Measurements from ENCODE around the gene ABI2. TPM values are rescaled to one million over a fixed set of nuclear protein-coding genes. Genes with fewer than 3 reads are reported as not detected.

Gene ABI2
- total RNA-seq, 1 experiment from 2014 or later: 72.2 TPM

GRCh38 chr2:203470371-203470770 lies 142.2 kb downstream of the ABI2 start:
- Histone ChIP-seq H3K27ac (ENCODE audit: low read length) (no peak overlapping the region), H3K9me3 (ENCODE audit: control insufficient read depth, insufficient read depth, low read depth, low read length) (no peaks in the 10 kb centered on the region), H3K27me3 (ENCODE audit: control insufficient read depth, insufficient read depth, low read length) (no peaks in the 10 kb centered on the region), H3K4me1 (ENCODE audit: control insufficient read depth, insufficient read depth, low read length) (no peaks in the 10 kb centered on the region), H3K36me3 (ENCODE audit: control insufficient read depth, insufficient read depth, low read length) (no peaks in the 10 kb centered on the region), H3K4me3 (ENCODE audit: low read depth in 2 of 2, low read length in 2 of 2) (no peak overlapping the region)
- intact Hi-C loops (cut with micrococcal nuclease; ENCODE audit: unreplicated experiment): no loop called here
- DNase-seq (ENCODE audit: low read depth, low spot score) (no peak), ATAC-seq (no peak)
- in situ Hi-C loops (cut with HindIII; ENCODE audit: low pct_unique_long_range_greater_than_20kb, low sequenced_read_pairs): no loop called here
- no TSS peak for BruUV-seq (replicated peaks)
- CTCF ChIA-PET: no interaction called here
- no peak for TF ChIP-seq POLR2AphosphoS5 (IDR thresholded peaks at IDR 0.05; ENCODE audit: low read depth, low read length)
- POLR2A ChIA-PET: no interaction called here

- H3K36me3 ChIP-seq (ENCODE audit: control insufficient read depth, insufficient read depth, low read length): no peaks in the 10 kb centered on the region
- no peak for ATAC-seq
- H3K4me1 ChIP-seq (ENCODE audit: control insufficient read depth, insufficient read depth, low read length): no peaks in the 10 kb centered on the region
- H3K27ac ChIP-seq (ENCODE audit: low read length): no peak overlapping the region
- no peak for DNase-seq (ENCODE audit: low read depth, low spot score)
- BruUV-seq (replicated peaks): no TSS peak
- TF ChIP-seq CTCF (IDR thresholded peaks at IDR 0.05) (no peak), POLR2AphosphoS5 (IDR thresholded peaks at IDR 0.05; ENCODE audit: low read depth, low read length) (no peak), TCF7L2 (IDR thresholded peaks at IDR 0.05; ENCODE audit: low read depth, low read length) (no peak), SIN3A (IDR thresholded peaks at IDR 0.05; ENCODE audit: borderline replicate concordance, insufficient read depth, low read depth, low read length) (no peak), REST (IDR thresholded peaks at IDR 0.05; ENCODE audit: insufficient read depth in 1 of 2, low read depth in 2 of 2, low read length in 1 of 2) (no peak)
- in situ Hi-C loops (cut with HindIII; ENCODE audit: low pct_unique_long_range_greater_than_20kb, low sequenced_read_pairs): no loop called here
- H3K4me3 ChIP-seq (ENCODE audit: low read depth in 2 of 2, low read length in 2 of 2): no peak overlapping the region
- no peaks in the 10 kb centered on the region for H3K9me3 ChIP-seq (ENCODE audit: control insufficient read depth, insufficient read depth, low read depth, low read length)
- CTCF ChIA-PET: no interaction called here
- intact Hi-C loops (cut with micrococcal nuclease; ENCODE audit: unreplicated experiment): no loop called here
- no peaks in the 10 kb centered on the region for H3K27me3 ChIP-seq (ENCODE audit: control insufficient read depth, insufficient read depth, low read length)
- POLR2A ChIA-PET: no interaction called here
These were observed 143.1 kb downstream of the ABI2 start for GRCh38 chr2:203471323-203471722.

GRCh38 chr2:203476881-203477280 lies 148.7 kb downstream of the ABI2 start:
- Histone ChIP-seq H3K4me1 (ENCODE audit: control insufficient read depth, insufficient read depth, low read length) (no peaks in the 10 kb centered on the region), H3K27me3 (ENCODE audit: control insufficient read depth, insufficient read depth, low read length) (no peaks in the 10 kb centered on the region), H3K9me3 (ENCODE audit: control insufficient read depth, insufficient read depth, low read depth, low read length) (no peaks in the 10 kb centered on the region), H3K27ac (ENCODE audit: low read length) (no peak overlapping the region), H3K36me3 (ENCODE audit: control insufficient read depth, insufficient read depth, low read length) (no peaks in the 10 kb centered on the region), H3K4me3 (ENCODE audit: low read depth in 2 of 2, low read length in 2 of 2) (no peak overlapping the region)
- ATAC-seq (no peak), DNase-seq (ENCODE audit: low read depth, low spot score) (no peak)
- in situ Hi-C loops (cut with HindIII; ENCODE audit: low pct_unique_long_range_greater_than_20kb, low sequenced_read_pairs): no loop called here
- intact Hi-C loops (cut with micrococcal nuclease; ENCODE audit: unreplicated experiment): no loop called here
- TF ChIP-seq TCF7L2 (IDR thresholded peaks at IDR 0.05; ENCODE audit: low read depth, low read length) (no peak), REST (IDR thresholded peaks at IDR 0.05; ENCODE audit: insufficient read depth in 1 of 2, low read depth in 2 of 2, low read length in 1 of 2) (no peak), CTCF (IDR thresholded peaks at IDR 0.05) (no peak), POLR2AphosphoS5 (IDR thresholded peaks at IDR 0.05; ENCODE audit: low read depth, low read length) (no peak), SIN3A (IDR thresholded peaks at IDR 0.05; ENCODE audit: borderline replicate concordance, insufficient read depth, low read depth, low read length) (no peak)
- POLR2A ChIA-PET: no interaction called here
- no TSS peak for BruUV-seq (replicated peaks)
- CTCF ChIA-PET: no interaction called here
